Measurements from ENCODE around the gene LOXL4. TPM values are rescaled to one million over a fixed set of nuclear protein-coding genes. Genes with fewer than 3 reads are reported as not detected.

Gene LOXL4
- 1.4 to 1.9 TPM (median 1.4 TPM) in 5 replicates for total RNA-seq (2022; extraction: Qiagen RNA extraction)

DNA sequence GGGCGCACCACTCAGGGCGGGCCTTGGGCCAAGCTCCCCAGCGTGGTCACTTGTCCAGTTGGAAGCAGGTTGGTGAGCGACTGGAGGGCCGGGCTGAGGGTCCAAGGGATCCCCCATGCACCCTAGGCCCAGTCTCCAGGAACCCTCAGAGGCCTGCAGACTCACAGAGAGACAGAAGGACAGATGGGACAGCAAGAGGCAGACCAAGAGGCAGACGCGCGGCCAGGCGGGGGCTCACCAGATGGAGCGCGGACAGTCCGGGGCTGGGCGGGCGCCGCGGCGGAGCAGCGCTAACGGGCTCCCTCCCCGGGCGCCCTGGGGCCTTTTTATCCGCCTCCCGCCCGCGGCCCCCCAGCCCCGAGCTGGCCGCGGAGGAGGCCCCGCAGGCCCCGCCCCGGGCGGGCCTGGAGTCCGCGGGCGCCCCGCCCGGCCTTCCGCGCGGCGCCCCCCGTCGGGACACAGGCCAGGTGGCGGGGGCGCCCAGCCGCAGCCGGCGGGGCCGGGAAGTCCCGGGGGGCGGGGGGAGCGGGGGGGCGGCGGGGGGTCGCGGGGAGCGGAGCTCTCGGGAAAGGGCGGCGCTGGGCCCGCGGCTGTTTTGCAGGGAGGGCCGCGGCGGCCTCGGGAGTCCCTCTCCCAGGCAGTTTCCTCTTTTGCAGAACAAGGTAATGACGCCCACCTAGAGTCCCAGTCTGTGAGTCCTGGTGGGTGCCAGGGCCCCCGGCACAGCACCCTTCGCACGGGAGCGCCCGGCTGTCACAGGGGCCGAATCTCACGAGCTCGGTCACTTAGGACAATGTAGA lies at the start of gene LOXL4:
TSS of gene LOXL4 (minus strand) at position 301 of the 800 bp plus-strand sequence. CDS start 5,175 bp downstream, outside the sequence.

Other genes with a start within 250 kb of the LOXL4 start
- 1.1 to 1.7 TPM (median 1.5 TPM) in 5 replicates for gene CRTAC1, start 237.6 kb downstream of the LOXL4 start, total RNA-seq (2022; extraction: Qiagen RNA extraction)
- 13.9 to 16.0 TPM (median 15.0 TPM) in 5 replicates for gene R3HCC1L, start 133.5 kb downstream of the LOXL4 start, total RNA-seq (2022; extraction: Qiagen RNA extraction)
- 4.3 to 5.5 TPM (median 4.6 TPM) in 5 replicates for gene PYROXD2, start 147.0 kb upstream of the LOXL4 start, total RNA-seq (2022; extraction: Qiagen RNA extraction)
- gene HPS1, start 178.7 kb upstream of the LOXL4 start, total RNA-seq (2022; extraction: Qiagen RNA extraction): 28.1 to 33.4 TPM (median 32.5 TPM) in 5 replicates

Measured in A549 treated with dexamethasone at 1 μM for 4 hours (cell line).